IMR-90 (cell line): Measurements from ENCODE around the gene CGB1.

Experiments
- CTCF ChIP-seq: conservative IDR thresholded peaks from 2 replicates; pipeline ENCODE4 v1.5.1; 2012; ENCODE audit warnings: mild to moderate bottlenecking, low read depth, low read length, improper control_type of control experiment
- POLR2A ChIP-seq: IDR thresholded peaks from 2 replicates; pipeline ENCODE4 v1.6.1; 2012; ENCODE audit warnings: mild to moderate bottlenecking, low read depth, low read length
- RAD21 ChIP-seq: IDR thresholded peaks from 2 replicates; pipeline ENCODE4 v1.6.1; 2012; ENCODE audit warnings: low read length, improper control_type of control experiment

DNA sequence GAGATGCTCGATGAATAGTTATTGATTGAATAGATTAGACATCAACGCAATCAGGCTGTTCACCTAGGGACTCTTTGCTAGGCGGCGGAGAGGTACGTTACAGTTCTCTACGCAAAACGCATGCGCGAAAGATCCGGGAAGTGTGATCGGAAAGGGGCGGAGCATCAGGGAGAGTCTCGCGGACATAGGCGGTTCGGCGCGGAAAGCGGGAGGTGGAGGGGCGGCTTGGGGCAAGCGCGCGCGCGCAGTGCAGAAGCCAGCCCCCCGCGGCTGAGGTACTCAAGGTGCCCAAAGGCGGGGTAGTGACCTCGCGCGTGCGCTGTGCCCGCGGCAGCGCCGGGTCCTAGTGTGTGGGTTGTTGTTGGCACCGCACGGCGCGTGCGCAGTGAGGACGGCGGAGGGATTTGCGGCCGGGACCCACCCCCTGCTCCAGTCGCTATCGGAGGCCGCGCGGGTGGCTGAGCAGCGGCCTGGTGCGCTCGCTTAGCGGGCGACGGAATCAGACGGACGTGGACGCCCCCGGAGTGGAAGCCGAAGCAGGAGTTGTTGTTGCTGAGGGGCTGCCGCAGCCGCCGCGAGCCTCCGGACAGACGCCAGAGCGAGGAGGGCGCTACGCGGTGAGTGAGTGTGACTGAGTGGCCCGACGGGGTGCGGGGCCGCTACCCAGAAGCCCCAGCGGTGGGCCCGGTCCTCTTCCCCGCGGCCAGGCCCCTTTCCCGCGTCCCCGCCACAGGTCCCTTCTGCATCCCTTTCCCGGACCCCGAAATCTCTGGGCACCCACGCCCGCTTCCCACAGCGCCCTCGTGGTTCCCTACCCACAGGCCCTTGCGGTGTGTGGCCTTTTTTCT, 48.5 kb upstream of the CGB1 start, which contains the start of gene SNRNP70:
- TF ChIP-seq CTCF (no peak), POLR2A (peak; percentile 97), RAD21 (no peak)
